ENCODE data around the gene WWOX.

WWOX gene

GRCh38 chr16:78842950-78843349, 743.5 kb downstream of the WWOX start:
- no peak overlapping the region for H3K9ac ChIP-seq (ENCODE audit: low read depth in 1 of 2, low read length in 2 of 2)
- H3K9me3 ChIP-seq (ENCODE audit: control insufficient read depth in 2 of 2, low read length in 2 of 2) = no peaks in the 10 kb centered on the region
- no peaks in the 10 kb centered on the region for H3K36me3 ChIP-seq (ENCODE audit: control insufficient read depth in 2 of 2, insufficient read depth in 2 of 2, low read length in 2 of 2)
- H3K27me3 ChIP-seq (ENCODE audit: control insufficient read depth in 2 of 2, insufficient read depth in 2 of 2, low read length in 2 of 2) = no peaks in the 10 kb centered on the region
- no peak overlapping the region for H3K4me3 ChIP-seq (ENCODE audit: low read length in 2 of 2)
- H3K27ac ChIP-seq (ENCODE audit: low read depth in 2 of 2, low read length in 2 of 2) = no peak overlapping the region
- H3K4me1 ChIP-seq (ENCODE audit: control insufficient read depth in 2 of 2, insufficient read depth in 2 of 2, low read length in 2 of 2) = no peaks in the 10 kb centered on the region

GRCh38 chr16:78843978-78844377, 744.5 kb downstream of the WWOX start:
- H3K4me1 ChIP-seq (ENCODE audit: control insufficient read depth in 2 of 2, insufficient read depth in 2 of 2, low read length in 2 of 2) = no peaks in the 10 kb centered on the region
- no peak overlapping the region for H3K4me3 ChIP-seq (ENCODE audit: low read length in 2 of 2)
- no peaks in the 10 kb centered on the region for H3K9me3 ChIP-seq (ENCODE audit: control insufficient read depth in 2 of 2, low read length in 2 of 2)
- H3K36me3 ChIP-seq (ENCODE audit: control insufficient read depth in 2 of 2, insufficient read depth in 2 of 2, low read length in 2 of 2) = no peaks in the 10 kb centered on the region
- no peaks in the 10 kb centered on the region for H3K27me3 ChIP-seq (ENCODE audit: control insufficient read depth in 2 of 2, insufficient read depth in 2 of 2, low read length in 2 of 2)
- no peak overlapping the region for H3K27ac ChIP-seq (ENCODE audit: low read depth in 2 of 2, low read length in 2 of 2)
- H3K9ac ChIP-seq (ENCODE audit: low read depth in 1 of 2, low read length in 2 of 2) = no peak overlapping the region

- Histone ChIP-seq H3K36me3 (ENCODE audit: control insufficient read depth in 2 of 2, insufficient read depth in 2 of 2, low read length in 2 of 2) (no peaks in the 10 kb centered on the region), H3K27me3 (ENCODE audit: control insufficient read depth in 2 of 2, insufficient read depth in 2 of 2, low read length in 2 of 2) (no peaks in the 10 kb centered on the region), H3K9me3 (ENCODE audit: control insufficient read depth in 2 of 2, low read length in 2 of 2) (no peaks in the 10 kb centered on the region), H3K4me1 (ENCODE audit: control insufficient read depth in 2 of 2, insufficient read depth in 2 of 2, low read length in 2 of 2) (peaks cover 0 to 1% of the 10 kb centered on the region in 2 donors), H3K27ac (ENCODE audit: low read depth in 2 of 2, low read length in 2 of 2) (no peak overlapping the region), H3K4me3 (ENCODE audit: low read length in 2 of 2) (no peak overlapping the region), H3K9ac (ENCODE audit: low read depth in 1 of 2, low read length in 2 of 2) (no peak overlapping the region)
Measured at GRCh38 chr16:78844682-78845081, 745.2 kb downstream of the WWOX start.

GRCh38 chr16:78851266-78851665, 751.8 kb downstream of the WWOX start:
- Histone ChIP-seq H3K36me3 (ENCODE audit: control insufficient read depth in 2 of 2, insufficient read depth in 2 of 2, low read length in 2 of 2) (no peaks in the 10 kb centered on the region), H3K4me1 (ENCODE audit: control insufficient read depth in 2 of 2, insufficient read depth in 2 of 2, low read length in 2 of 2) (peaks cover 0 to 5% of the 10 kb centered on the region in 2 donors), H3K9me3 (ENCODE audit: control insufficient read depth in 2 of 2, low read length in 2 of 2) (no peaks in the 10 kb centered on the region), H3K9ac (ENCODE audit: low read depth in 1 of 2, low read length in 2 of 2) (no peak overlapping the region), H3K4me3 (ENCODE audit: low read length in 2 of 2) (no peak overlapping the region), H3K27me3 (ENCODE audit: control insufficient read depth in 2 of 2, insufficient read depth in 2 of 2, low read length in 2 of 2) (no peaks in the 10 kb centered on the region), H3K27ac (ENCODE audit: low read depth in 2 of 2, low read length in 2 of 2) (no peak overlapping the region)

GRCh38 chr16:78852081-78852635, 752.7 kb downstream of the WWOX start:
- H3K9me3 ChIP-seq (ENCODE audit: control insufficient read depth in 2 of 2, low read length in 2 of 2) = no peaks in the 10 kb centered on the region
- H3K27me3 ChIP-seq (ENCODE audit: control insufficient read depth in 2 of 2, insufficient read depth in 2 of 2, low read length in 2 of 2) = no peaks in the 10 kb centered on the region
- no peak overlapping the region for H3K9ac ChIP-seq (ENCODE audit: low read depth in 1 of 2, low read length in 2 of 2)
- H3K27ac ChIP-seq (ENCODE audit: low read depth in 2 of 2, low read length in 2 of 2) = no peak overlapping the region
- no peaks in the 10 kb centered on the region for H3K36me3 ChIP-seq (ENCODE audit: control insufficient read depth in 2 of 2, insufficient read depth in 2 of 2, low read length in 2 of 2)
- peaks cover 0 to 5% of the 10 kb centered on the region in 2 donors for H3K4me1 ChIP-seq (ENCODE audit: control insufficient read depth in 2 of 2, insufficient read depth in 2 of 2, low read length in 2 of 2)
- H3K4me3 ChIP-seq (ENCODE audit: low read length in 2 of 2) = no peak overlapping the region

DNA sequence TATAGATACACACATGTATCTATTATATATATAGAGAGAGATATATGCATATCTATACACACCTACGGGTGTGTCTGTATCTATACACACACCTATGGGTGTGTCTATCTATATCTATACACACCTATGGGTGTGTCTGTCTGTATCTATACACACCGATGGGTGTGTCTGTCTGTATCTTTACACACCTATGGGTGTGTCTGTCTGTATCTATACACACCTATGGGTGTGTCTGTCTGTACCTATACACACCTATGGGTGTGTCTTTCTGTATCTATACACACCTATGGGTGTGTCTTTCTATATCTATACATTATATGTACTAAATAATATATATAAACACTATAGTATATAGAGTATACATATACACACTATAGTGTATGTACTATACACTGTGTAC, 762.6 kb downstream of the WWOX start:
- Histone ChIP-seq H3K27ac (ENCODE audit: low read depth in 2 of 2, low read length in 2 of 2) (no peak overlapping the region), H3K4me3 (ENCODE audit: low read length in 2 of 2) (no peak overlapping the region), H3K4me1 (ENCODE audit: control insufficient read depth in 2 of 2, insufficient read depth in 2 of 2, low read length in 2 of 2) (no peaks in the 10 kb centered on the region), H3K36me3 (ENCODE audit: control insufficient read depth in 2 of 2, insufficient read depth in 2 of 2, low read length in 2 of 2) (no peaks in the 10 kb centered on the region), H3K9me3 (ENCODE audit: control insufficient read depth in 2 of 2, low read length in 2 of 2) (no peaks in the 10 kb centered on the region), H3K27me3 (ENCODE audit: control insufficient read depth in 2 of 2, insufficient read depth in 2 of 2, low read length in 2 of 2) (no peaks in the 10 kb centered on the region), H3K9ac (ENCODE audit: low read depth in 1 of 2, low read length in 2 of 2) (no peak overlapping the region)

DNA sequence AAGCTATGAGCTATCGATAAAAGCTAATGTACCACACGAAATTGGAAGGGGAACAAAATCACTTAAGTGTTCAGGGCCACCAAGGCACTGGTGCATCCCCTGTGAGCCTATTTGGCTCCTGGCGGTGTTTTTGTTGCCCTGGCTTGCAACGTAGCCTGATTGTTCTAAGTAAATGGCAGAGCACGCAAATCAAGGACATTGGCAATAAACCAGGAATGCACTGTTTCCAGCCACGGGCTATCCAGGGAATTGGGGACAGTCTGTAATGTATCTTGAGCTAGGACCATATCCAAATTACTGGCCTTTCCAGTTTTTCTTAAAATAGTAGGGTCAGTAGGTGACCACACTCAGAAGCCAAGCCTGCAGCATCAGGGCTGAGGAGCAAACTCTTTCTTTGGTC, 767.1 kb downstream of the WWOX start:
- Histone ChIP-seq H3K4me3 (ENCODE audit: low read length in 2 of 2) (no peak overlapping the region), H3K36me3 (ENCODE audit: control insufficient read depth in 2 of 2, insufficient read depth in 2 of 2, low read length in 2 of 2) (no peaks in the 10 kb centered on the region), H3K4me1 (ENCODE audit: control insufficient read depth in 2 of 2, insufficient read depth in 2 of 2, low read length in 2 of 2) (no peaks in the 10 kb centered on the region), H3K27ac (ENCODE audit: low read depth in 2 of 2, low read length in 2 of 2) (no peak overlapping the region), H3K9me3 (ENCODE audit: control insufficient read depth in 2 of 2, low read length in 2 of 2) (no peaks in the 10 kb centered on the region), H3K9ac (ENCODE audit: low read depth in 1 of 2, low read length in 2 of 2) (no peak overlapping the region), H3K27me3 (ENCODE audit: control insufficient read depth in 2 of 2, insufficient read depth in 2 of 2, low read length in 2 of 2) (no peaks in the 10 kb centered on the region)

DNA sequence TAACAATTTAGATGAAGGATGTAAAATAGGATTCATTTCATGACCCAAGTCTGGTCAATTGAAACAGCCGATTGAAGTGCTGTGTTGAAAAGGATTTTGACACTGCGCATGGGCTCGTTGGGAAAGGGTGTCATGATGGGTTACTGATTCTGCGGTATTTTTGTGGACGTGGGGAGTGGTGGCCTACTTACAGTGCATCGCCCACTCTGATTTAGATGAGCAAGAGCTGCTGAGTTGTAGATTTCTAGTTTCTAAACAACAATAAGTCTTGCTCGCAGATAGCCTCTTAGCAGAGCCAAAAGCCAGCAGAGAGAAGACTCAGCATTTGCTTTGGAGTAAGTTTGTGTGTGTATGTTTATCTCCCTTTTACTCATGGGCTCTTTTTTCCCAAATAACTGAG, 770.0 kb downstream of the WWOX start:
- H3K4me1 ChIP-seq (ENCODE audit: control insufficient read depth in 2 of 2, insufficient read depth in 2 of 2, low read length in 2 of 2) = no peaks in the 10 kb centered on the region
- H3K36me3 ChIP-seq (ENCODE audit: control insufficient read depth in 2 of 2, insufficient read depth in 2 of 2, low read length in 2 of 2) = no peaks in the 10 kb centered on the region
- H3K4me3 ChIP-seq (ENCODE audit: low read length in 2 of 2) = no peak overlapping the region
- H3K27ac ChIP-seq (ENCODE audit: low read depth in 2 of 2, low read length in 2 of 2) = no peak overlapping the region
- no peak overlapping the region for H3K9ac ChIP-seq (ENCODE audit: low read depth in 1 of 2, low read length in 2 of 2)
- H3K27me3 ChIP-seq (ENCODE audit: control insufficient read depth in 2 of 2, insufficient read depth in 2 of 2, low read length in 2 of 2) = no peaks in the 10 kb centered on the region
- H3K9me3 ChIP-seq (ENCODE audit: control insufficient read depth in 2 of 2, low read length in 2 of 2) = no peaks in the 10 kb centered on the region

DNA sequence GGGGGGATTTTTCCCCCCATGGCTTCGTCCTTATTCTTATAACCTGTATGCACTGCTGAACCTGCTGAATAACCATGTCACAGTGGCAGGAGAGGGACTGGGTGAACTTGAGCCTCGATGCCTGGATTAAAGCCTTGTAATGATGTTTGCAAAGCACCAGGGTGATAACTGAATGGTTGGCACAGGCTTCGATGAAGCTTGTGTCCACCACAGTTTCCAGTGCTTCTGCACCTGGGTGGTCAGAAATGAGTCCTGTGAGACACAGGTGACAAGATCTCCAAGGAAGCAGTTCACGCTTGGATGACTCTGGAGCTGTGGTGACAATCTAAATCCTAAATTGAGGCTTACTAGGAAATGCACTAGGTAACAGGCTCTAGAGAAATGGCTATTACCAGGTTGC, 771.8 kb downstream of the WWOX start:
- no peaks in the 10 kb centered on the region for H3K4me1 ChIP-seq (ENCODE audit: control insufficient read depth in 2 of 2, insufficient read depth in 2 of 2, low read length in 2 of 2)
- no peak overlapping the region for H3K9ac ChIP-seq (ENCODE audit: low read depth in 1 of 2, low read length in 2 of 2)
- H3K9me3 ChIP-seq (ENCODE audit: control insufficient read depth in 2 of 2, low read length in 2 of 2) = no peaks in the 10 kb centered on the region
- H3K27ac ChIP-seq (ENCODE audit: low read depth in 2 of 2, low read length in 2 of 2) = no peak overlapping the region
- H3K27me3 ChIP-seq (ENCODE audit: control insufficient read depth in 2 of 2, insufficient read depth in 2 of 2, low read length in 2 of 2) = no peaks in the 10 kb centered on the region
- H3K36me3 ChIP-seq (ENCODE audit: control insufficient read depth in 2 of 2, insufficient read depth in 2 of 2, low read length in 2 of 2) = no peaks in the 10 kb centered on the region
- no peak overlapping the region for H3K4me3 ChIP-seq (ENCODE audit: low read length in 2 of 2)

DNA sequence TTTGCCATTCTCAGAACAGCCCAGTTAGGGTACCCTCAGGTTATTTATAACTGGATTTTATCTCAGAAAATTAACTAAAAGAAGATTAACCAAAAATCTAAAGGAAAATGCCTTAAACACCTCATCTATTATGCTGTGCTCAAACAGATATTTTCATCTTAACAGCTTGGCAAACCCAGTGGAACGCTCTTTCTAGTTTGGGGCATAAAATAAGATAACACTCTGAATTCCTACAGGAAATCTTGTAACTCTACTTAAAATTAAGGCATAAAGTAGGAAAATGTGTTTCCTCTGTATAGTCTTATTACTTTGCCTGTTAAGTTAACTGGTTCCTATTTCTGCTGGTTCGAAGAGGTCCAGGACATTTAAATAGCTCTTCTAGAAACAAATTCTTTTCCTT, 777.2 kb downstream of the WWOX start:
- no peaks in the 10 kb centered on the region for H3K9me3 ChIP-seq (ENCODE audit: control insufficient read depth in 2 of 2, low read length in 2 of 2)
- H3K9ac ChIP-seq (ENCODE audit: low read depth in 1 of 2, low read length in 2 of 2) = no peak overlapping the region
- no peaks in the 10 kb centered on the region for H3K27me3 ChIP-seq (ENCODE audit: control insufficient read depth in 2 of 2, insufficient read depth in 2 of 2, low read length in 2 of 2)
- H3K4me3 ChIP-seq (ENCODE audit: low read length in 2 of 2) = no peak overlapping the region
- H3K36me3 ChIP-seq (ENCODE audit: control insufficient read depth in 2 of 2, insufficient read depth in 2 of 2, low read length in 2 of 2) = no peaks in the 10 kb centered on the region
- H3K4me1 ChIP-seq (ENCODE audit: control insufficient read depth in 2 of 2, insufficient read depth in 2 of 2, low read length in 2 of 2) = no peaks in the 10 kb centered on the region
- no peak overlapping the region for H3K27ac ChIP-seq (ENCODE audit: low read depth in 2 of 2, low read length in 2 of 2)

DNA sequence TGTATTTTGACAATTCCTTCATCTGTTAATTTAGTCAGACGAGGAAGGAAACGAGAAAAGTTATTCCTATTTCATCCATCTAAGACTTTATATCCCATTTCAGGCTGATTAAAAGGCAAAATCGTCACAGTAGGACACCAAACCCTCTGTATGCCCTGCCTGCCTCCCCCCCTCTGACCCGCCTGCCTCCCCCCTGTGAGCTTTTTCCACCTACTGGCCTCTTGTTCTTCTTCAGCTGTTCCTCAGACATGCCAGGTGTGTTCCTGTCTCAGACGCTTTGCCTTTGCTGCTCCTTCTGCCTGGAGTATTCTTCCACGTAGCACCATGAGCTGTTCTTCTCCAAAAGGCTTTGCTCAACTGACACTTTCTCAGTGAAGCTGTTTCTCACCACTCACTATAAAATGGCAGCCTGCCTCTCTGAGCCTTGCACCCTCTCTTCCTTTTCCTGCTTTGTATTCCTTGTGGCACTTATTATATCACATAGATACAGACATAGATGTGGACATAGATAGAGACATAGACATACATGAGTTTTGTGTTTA, 777.7 kb downstream of the WWOX start:
- no peaks in the 10 kb centered on the region for H3K27me3 ChIP-seq (ENCODE audit: control insufficient read depth in 2 of 2, insufficient read depth in 2 of 2, low read length in 2 of 2)
- no peaks in the 10 kb centered on the region for H3K36me3 ChIP-seq (ENCODE audit: control insufficient read depth in 2 of 2, insufficient read depth in 2 of 2, low read length in 2 of 2)
- no peaks in the 10 kb centered on the region for H3K9me3 ChIP-seq (ENCODE audit: control insufficient read depth in 2 of 2, low read length in 2 of 2)
- H3K4me1 ChIP-seq (ENCODE audit: control insufficient read depth in 2 of 2, insufficient read depth in 2 of 2, low read length in 2 of 2) = no peaks in the 10 kb centered on the region
- no peak overlapping the region for H3K9ac ChIP-seq (ENCODE audit: low read depth in 1 of 2, low read length in 2 of 2)
- H3K4me3 ChIP-seq (ENCODE audit: low read length in 2 of 2) = no peak overlapping the region
- no peak overlapping the region for H3K27ac ChIP-seq (ENCODE audit: low read depth in 2 of 2, low read length in 2 of 2)

Measured in mucosa of rectum (tissue), 2 donors.